ENCODE results near the gene HMGB3. TPM values are rescaled to one million over a fixed set of nuclear protein-coding genes. Genes with fewer than 3 reads are reported as not detected.
"Not testable (repeated sequence)": the region's sequence is repeated elsewhere in the genome, so short reads cannot be mapped to it uniquely, and the experiment has no call there.

The HMGB3 gene
- total RNA-seq, 4 donors from 2014 or later, result 2.7 to 8.4 (median 4.9) TPM

- Histone ChIP-seq H3K36me3 (no peaks in the 10 kb centered on the region), H3K9me3 (no peaks in the 10 kb centered on the region), H3K4me3 (peak overlapping the region; percentile 22 to 63 (median 36)), H3K27me3 (no peaks in the 10 kb centered on the region), H3K27ac (no peak overlapping the region), H3K4me1 (no peaks in the 10 kb centered on the region)
- 20 to 50% methylated on average over 2 to 24 of the region's 96 CpGs for WGBS, 2 donors
- DNase-seq (ENCODE audit: low spot score in 2 of 2), result no peak
- TF ChIP-seq EP300 (IDR thresholded peaks at IDR 0.05), result no peak
- no peak for TF ChIP-seq POLR2A (IDR thresholded peaks at IDR 0.05)
- TF ChIP-seq, protein P1, sequence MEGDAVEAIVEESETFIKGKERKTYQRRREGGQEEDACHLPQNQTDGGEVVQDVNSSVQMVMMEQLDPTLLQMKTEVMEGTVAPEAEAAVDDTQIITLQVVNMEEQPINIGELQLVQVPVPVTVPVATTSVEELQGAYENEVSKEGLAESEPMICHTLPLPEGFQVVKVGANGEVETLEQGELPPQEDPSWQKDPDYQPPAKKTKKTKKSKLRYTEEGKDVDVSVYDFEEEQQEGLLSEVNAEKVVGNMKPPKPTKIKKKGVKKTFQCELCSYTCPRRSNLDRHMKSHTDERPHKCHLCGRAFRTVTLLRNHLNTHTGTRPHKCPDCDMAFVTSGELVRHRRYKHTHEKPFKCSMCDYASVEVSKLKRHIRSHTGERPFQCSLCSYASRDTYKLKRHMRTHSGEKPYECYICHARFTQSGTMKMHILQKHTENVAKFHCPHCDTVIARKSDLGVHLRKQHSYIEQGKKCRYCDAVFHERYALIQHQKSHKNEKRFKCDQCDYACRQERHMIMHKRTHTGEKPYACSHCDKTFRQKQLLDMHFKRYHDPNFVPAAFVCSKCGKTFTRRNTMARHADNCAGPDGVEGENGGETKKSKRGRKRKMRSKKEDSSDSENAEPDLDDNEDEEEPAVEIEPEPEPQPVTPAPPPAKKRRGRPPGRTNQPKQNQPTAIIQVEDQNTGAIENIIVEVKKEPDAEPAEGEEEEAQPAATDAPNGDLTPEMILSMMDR (IDR thresholded peaks at IDR 0.05), result no peak
Observed at GRCh38 chrX:150983521-150984168, 510 bp downstream of the HMGB3 start.

DNA sequence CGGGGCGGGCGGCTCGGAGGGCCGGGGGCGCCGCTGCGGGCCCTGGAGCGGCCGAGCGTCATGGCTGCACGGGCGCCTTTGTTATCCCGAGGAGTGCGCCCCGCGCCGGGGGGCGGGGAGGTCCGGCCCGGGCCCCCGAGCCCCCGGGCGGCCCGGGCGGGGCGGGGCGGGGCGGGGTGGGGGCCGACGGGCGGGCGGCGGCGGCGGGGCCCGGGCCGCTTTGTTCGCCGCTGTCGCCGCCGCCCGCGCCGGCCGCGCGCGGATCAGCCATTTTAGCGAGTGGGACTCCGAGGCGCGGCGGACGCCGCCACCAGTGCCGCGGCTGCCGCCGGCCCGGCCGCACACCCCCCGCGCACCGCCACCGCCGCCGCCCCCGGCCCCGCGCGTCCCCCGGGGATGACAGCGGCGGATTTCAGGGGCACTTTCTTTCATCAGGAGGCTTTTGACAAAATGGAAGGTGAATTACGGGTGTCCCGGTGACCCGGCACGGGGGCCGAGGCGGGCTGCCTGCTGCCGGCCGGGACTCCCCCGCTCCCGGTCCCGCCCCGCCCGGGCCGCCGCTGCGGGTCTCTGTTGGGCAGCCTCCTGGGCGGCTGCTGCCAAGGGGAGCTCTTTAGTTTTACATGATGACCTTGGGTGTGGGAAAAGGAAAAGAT is 1.2 kb downstream of the HMGB3 start:
- TF ChIP-seq EP300 (IDR thresholded peaks at IDR 0.05), result no peak
- TF ChIP-seq POLR2A (IDR thresholded peaks at IDR 0.05), result no peak
- TF ChIP-seq, protein P1 (IDR thresholded peaks at IDR 0.05), result no peak
- Histone ChIP-seq H3K9me3 (no peaks in the 10 kb centered on the region), H3K27ac (no peak overlapping the region), H3K4me3 (peak overlapping the region in 3 of 4 donors; percentile 26 to 63 (median 37)), H3K4me1 (no peaks in the 10 kb centered on the region), H3K27me3 (no peaks in the 10 kb centered on the region), H3K36me3 (no peaks in the 10 kb centered on the region)
- DNase-seq (ENCODE audit: low spot score in 2 of 2), result no peak
- WGBS, 2 donors, result 60% methylated on average over 65 of the region's 93 CpGs; no CpG with 5 or more reads in 1 of the 2 donors

GRCh38 chrX:150987687-150988086 is 4.6 kb downstream of the HMGB3 start:
- 89 to 95% methylated on average over 6 of the region's 6 CpGs for WGBS, 2 donors
- not testable (repeated sequence) for DNase-seq (ENCODE audit: low spot score in 2 of 2); H3K4me1 ChIP-seq; H3K27me3 ChIP-seq; H3K4me3 ChIP-seq; H3K9me3 ChIP-seq; H3K27ac ChIP-seq; H3K36me3 ChIP-seq

- TF ChIP-seq POLR2A (IDR thresholded peaks at IDR 0.05) (no peak), EP300 (IDR thresholded peaks at IDR 0.05) (no peak)
- TF ChIP-seq, protein P1 (IDR thresholded peaks at IDR 0.05), result no peak
- no peak for DNase-seq (ENCODE audit: low spot score in 2 of 2)
Observed at GRCh38 chrX:150989420-150989819, 6.3 kb downstream of the HMGB3 start.

DNA sequence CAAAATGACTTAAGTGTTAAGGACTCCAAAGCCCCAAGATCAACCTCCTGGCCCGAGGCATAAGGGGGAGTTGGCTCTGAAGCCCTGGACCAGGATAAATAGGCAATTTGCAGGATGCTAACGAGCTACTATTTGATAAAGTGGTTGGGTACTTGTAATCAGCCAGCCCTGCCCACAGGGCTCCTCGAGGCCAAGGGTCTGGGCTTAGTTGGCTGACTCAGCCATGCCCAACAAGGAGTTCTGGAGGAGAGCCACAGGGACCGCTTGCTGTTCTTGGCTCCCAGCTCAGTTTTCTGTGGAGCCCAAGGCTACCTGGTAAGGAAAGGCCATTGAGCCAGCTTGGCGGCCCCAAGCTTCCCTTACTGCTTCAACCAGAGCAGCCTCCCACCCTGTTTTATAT is 7.8 kb downstream of the HMGB3 start:
- no peak for TF ChIP-seq POLR2A (IDR thresholded peaks at IDR 0.05)
- TF ChIP-seq, protein P1 (IDR thresholded peaks at IDR 0.05), result no peak
- TF ChIP-seq EP300 (IDR thresholded peaks at IDR 0.05), result no peak
- Histone ChIP-seq H3K36me3 (no peaks in the 10 kb centered on the region), H3K27ac (no peak overlapping the region), H3K4me1 (no peaks in the 10 kb centered on the region), H3K27me3 (no peaks in the 10 kb centered on the region), H3K9me3 (no peaks in the 10 kb centered on the region), H3K4me3 (no peak overlapping the region)
- no peak for DNase-seq (ENCODE audit: low spot score in 2 of 2)
- WGBS, 2 donors, result 58 to 86% methylated on average over 5 of the region's 5 CpGs

More at GRCh38 chrX:150989420-150989819, 6.3 kb downstream of the HMGB3 start:
- Histone ChIP-seq H3K4me3 (no peak overlapping the region), H3K9me3 (no peaks in the 10 kb centered on the region), H3K27me3 (no peaks in the 10 kb centered on the region), H3K4me1 (no peaks in the 10 kb centered on the region), H3K27ac (no peak overlapping the region), H3K36me3 (no peaks in the 10 kb centered on the region)
- WGBS, 2 donors, result 84 to 94% methylated on average over 2 of the region's 2 CpGs

Data from tibial nerve (tissue), 4 donors.